Esophagus muscularis mucosa (tissue), 3 donors: Measurements from ENCODE around the gene KRTAP10-10.

Experiments
- CTCF ChIP-seq, 3 experiments: fragments of 200-600 bp in 2 of 3; fragments of 450-650 bp in 1 of 3; sonication (generic) in 2 of 3; IDR thresholded peaks; one replicate each; pipeline ENCODE4 v1.5.1; 2017 to 2019; ENCODE audit warnings: antibody characterized with exemption in 3 of 3, mild to moderate bottlenecking in 2 of 3, moderate library complexity in 1 of 3
- POLR2A ChIP-seq: fragments of 450-650 bp; IDR thresholded peaks from one replicate; pipeline ENCODE4 v1.6.1; 2017; ENCODE audit warnings: antibody characterized with exemption, moderate library complexity, mild to moderate bottlenecking, low read depth
- POLR2AphosphoS5 ChIP-seq, 2 donors: sonication (generic); formaldehyde crosslinking; IDR thresholded peaks; one replicate each; pipeline ENCODE4 v1.6.1; 2017; ENCODE audit warnings: antibody characterized with exemption in 2 of 2

GRCh38 chr21:44612669-44613229 lies 24.4 kb upstream of the KRTAP10-10 start:
- TF ChIP-seq CTCF (IDR thresholded peaks at IDR 0.05), result no peak
- no peak for TF ChIP-seq POLR2A
- TF ChIP-seq POLR2AphosphoS5 (IDR thresholded peaks at IDR 0.05), result no peak
